Activated CD4-positive, alpha-beta T cell treated with anti-CD3 and anti-CD28 coated beads, Interleukin-10, Interleukin-2, amounts not matched to agents 100 ng/mL and 50 ng/mL, durations not matched to agents 16 hours and 8 hours (primary cell): ENCODE measurements around the gene PAEP.
"Not testable (repeated sequence)": the region's sequence is repeated elsewhere in the genome, so short reads cannot be mapped to it uniquely, and the experiment has no call there.

Experiments
- DNase-seq: peaks from one replicate; pipeline ENCODE4 v3.0.0-alpha.2; 2020

PAEP gene

DNA sequence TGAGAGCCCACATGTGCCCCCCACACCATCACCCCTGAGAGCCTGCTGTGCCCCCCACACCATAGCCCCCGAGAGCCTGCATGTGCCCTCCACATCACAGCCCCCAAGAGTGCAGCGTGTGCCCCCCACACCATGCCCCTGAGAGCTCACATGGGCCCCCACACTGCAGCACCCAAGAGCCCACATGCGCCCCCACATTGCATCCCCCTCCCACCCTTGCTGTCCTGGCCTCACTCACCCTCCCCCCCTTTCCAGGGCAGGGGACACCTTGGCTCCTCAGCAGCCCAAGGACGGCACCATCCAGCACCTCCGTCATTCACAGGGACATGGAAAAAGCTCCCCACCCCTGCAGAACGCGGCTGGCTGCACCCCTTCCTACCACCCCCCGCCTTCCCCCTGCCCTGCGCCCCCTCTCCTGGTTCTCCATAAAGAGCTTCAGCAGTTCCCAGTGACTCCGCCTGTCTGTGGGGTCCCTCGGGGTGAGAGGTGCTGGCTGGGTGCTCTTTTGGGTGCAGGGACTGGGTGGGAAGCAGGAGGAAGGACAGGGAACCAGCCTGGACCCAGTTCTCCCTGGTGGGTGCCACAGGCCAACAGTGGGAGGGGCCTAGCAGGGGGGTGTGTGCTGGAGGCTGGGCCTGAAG, 35.3 kb upstream of the PAEP start:
- no peak for DNase-seq

DNA sequence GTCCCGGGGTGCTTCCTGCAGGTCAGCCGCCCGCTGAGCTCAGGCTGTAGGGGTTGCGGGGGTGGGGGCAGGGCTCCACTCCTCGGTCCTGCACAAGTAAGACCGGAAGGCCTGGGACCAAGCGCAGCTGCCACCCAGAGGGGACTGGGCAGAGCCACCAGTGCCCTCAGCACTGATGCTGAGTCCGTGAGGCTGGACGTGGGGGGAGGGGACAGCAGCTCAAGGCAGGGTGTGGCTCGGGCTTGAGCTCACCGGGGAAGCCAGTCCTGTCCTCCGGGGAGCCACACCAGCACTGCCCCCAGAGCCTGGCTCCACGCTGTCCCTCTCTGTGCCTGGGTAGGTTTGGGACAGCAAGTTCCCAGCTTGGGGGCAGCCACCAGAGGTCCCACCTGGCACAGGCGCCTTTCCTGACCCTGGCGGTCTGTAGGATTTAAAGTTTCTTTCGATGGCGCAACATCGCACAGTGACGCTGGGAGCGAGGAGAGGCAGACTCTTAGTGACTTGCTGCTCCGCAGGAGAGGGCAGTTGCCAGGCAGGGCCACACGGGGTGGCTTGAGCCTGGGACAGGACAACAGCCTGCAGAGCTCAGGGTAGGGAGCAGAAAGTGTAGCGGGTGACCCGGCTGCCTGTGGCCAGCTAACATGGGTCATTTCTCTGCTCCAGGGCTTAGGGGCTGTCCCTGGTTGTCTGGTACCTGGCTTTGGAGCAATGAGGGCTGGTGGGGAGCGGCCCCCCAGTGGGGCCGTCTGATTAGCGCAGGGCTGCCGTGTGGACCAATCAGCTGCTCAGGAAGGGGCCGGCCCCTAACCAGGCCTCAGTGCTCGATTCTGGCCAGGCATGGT, 34.6 kb upstream of the PAEP start:
- DNase-seq, result no peak

DNA sequence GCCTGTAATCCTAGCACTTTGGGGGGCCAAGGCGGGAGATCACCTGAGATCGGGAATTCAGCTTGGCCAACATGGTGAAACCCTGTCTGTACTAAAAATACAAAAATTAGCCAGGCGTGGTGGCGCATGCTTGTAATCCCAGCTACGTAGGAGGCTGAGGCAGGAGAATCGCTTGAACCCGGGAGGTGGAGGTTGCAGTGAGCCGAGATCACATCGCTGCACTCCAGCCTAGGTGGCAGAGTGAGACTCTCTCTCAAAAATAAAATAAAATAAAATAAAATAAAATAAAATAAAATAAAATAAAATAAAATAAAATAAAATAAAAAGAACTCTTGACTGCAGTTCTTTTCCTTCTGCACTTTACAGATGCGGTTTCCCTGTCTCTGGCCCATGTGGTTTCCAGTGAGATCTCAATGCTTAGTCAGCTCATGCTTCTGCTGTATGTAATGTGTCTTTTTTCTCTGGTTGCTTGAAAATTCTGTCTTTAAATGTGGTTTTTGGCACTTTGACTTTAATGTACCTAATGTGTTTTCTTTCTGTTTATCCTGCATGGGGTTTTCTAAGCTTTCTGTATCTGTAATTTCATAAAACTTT, 32.6 kb upstream of the PAEP start:
- DNase-seq, result not testable (repeated sequence)

DNA sequence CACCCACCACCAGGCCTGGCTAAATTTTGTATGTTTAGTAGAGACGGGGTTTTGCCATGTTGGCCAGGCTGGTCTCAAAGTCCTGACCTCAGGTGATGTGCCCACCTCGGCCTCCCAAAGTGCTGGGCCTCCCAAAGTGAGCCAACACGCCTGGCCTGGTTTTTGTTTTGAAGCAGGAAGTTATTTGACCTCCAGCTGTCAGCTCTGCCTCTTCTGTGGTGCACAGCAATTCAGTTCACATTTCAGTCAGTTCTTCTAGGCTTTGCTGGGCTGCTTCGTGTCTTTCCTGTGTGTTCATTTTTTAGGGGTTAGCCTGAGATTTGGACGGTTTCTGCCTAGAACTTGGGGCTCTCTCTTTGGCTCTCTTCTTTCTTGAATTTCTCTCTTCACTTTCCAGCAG, 31.4 kb upstream of the PAEP start:
- no peak for DNase-seq

GRCh38 chr9:135531096-135531495, 30.5 kb upstream of the PAEP start:
- no peak for DNase-seq

- no peak for DNase-seq
Observed at GRCh38 chr9:135533113-135533512, 28.4 kb upstream of the PAEP start.

- no peak for DNase-seq
Observed at GRCh38 chr9:135533674-135534073, 27.9 kb upstream of the PAEP start.

- DNase-seq, result peak; percentile 22
Observed at GRCh38 chr9:135534192-135534711, 27.3 kb upstream of the PAEP start.

DNA sequence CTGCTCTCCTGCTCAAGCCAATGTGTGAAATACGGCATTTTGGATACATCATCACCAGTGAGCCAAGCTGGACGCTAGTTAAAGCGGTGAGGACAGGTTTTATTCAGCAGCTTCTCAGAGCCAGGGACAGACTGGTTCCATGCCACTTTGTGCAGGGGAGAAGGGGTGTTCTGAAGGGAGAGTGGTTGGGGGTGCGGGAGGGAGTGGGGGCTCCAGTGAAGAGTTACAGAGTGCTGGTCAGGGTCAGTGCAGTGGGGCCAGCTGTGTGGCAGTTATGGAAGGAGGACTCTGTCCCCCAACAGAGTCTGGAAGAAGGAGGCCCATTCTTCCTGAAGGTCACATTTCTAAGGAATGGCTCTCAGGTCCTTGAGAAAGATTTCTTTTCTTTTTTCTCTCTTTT, 26.7 kb upstream of the PAEP start:
- not testable (repeated sequence) for DNase-seq

DNA sequence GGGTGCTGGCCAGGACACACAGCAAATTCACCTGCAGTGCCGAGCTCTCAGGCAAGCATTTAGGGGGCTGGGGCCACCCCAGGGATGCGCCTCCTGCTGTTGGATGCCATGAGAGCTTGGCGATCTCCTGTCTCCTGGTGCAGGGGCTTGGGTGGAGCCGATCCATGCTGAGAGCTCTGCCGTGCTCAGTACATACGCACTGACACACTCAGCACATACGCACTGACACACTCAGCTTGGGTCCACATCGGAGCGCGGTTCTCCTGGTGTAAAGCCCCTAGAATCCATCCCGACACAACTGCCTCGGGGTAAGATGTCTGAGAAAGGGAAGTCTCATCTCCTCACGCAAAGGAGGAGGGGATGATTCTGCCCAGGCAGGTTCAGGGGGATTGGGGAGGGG, 25.9 kb upstream of the PAEP start:
- not testable (repeated sequence) for DNase-seq

GRCh38 chr9:135536216-135536615, 25.3 kb upstream of the PAEP start:
- DNase-seq, result peak; percentile 40

DNA sequence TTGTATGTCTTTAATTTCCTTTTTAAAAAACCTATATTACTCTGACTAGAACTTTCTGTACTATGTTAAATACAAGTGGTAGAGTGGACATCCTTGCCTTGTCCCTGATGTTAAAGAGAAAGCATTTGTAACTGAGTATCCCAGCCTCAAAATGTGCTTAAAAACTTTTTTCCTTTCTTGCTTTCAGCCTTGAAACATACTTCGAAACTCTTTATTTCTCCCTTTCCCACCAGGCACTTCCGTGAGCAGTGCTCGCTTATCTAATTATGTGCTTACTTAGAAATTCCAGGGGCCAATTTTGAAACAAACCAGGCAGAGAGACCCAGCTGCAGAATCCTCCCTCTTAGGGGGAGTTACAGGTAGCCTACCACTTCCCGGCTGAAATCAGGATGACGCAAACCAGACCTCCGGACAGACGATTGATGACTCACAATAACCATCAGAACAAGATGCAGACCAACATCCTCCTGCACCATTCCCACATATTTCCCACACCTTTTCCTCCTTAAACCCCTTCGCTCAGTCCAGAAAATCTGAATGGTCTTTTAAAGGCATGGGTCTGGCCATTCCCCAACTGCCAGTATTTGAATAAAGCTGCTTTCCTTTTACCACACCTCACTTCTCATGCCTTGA, 18.2 kb upstream of the PAEP start:
- DNase-seq, result not testable (repeated sequence)

- DNase-seq, result no peak
Observed at GRCh38 chr9:135544981-135545635, 16.4 kb upstream of the PAEP start.

GRCh38 chr9:135545646-135546176, 15.8 kb upstream of the PAEP start, which contains the start of gene OBP2A:
Gene OBP2A, plus strand, starts transcription at chr9:135546126. Its CDS starts 55 bp downstream, at chr9:135546181.
- not testable (repeated sequence) for DNase-seq

DNA sequence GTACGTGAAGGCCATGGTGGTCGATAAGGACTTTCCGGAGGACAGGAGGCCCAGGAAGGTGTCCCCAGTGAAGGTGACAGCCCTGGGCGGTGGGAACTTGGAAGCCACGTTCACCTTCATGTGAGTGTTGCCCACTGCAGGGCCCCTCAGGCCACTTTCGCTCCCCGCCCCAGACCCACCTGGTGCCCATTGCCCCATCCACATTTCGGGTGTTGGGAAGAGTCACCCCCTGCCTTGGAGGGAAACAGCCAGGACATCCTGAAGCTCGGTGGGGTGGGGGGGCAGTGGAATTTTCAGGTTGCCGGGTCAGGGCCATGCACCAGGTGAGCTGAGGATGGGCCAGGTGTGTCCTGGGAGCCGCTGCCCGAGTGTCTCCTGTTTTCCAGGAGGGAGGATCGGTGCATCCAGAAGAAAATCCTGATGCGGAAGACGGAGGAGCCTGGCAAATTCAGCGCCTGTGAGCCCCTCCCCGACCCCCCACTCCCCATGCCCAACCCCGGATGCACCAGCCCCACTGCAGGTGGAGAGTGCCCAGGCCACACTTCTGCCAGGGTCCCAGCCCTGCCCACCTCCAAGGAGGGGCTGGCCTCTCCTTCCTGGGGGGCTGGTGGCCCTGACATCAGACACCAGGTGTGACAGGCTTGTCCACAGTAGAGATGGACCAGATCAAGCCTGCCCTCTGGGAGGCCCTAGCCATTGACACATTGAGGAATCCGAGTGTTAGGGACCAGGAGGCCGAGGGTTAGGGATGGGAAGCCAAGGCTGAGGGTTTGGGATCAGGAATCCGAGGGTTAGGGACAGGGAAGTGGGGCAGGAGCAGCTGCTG, 14.6 kb upstream of the PAEP start:
- DNase-seq, result not testable (repeated sequence)

GRCh38 chr9:135547756-135548736, 13.5 kb upstream of the PAEP start:
- DNase-seq, result no peak

GRCh38 chr9:135549478-135550343, 11.8 kb upstream of the PAEP start:
- DNase-seq, result not testable (repeated sequence)

GRCh38 chr9:135550344-135550918, 11.1 kb upstream of the PAEP start:
- DNase-seq, result no peak

DNA sequence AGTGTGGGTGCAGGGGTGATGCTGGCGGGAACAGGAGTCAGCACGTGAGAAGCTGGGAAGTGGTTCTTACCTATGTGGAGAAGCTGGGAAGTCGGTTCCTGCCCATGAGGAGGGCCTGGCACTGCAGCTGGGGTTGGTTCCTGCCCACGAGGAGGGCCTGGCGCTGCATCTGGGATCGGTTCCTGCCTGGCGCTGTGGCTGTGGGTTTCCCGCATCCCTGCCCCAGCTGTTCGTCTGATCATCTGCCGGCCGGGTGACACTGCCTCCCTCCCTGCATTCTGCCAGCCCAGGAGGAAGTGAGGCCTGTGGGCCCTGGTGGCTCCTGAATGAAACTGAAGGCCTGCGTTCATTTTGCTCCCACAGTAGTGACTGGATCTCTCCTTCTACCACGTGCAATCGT, 10.5 kb upstream of the PAEP start:
- no peak for DNase-seq
